GM21717 (cell line): Measurements from ENCODE around the gene APLF.
"Not testable (repeated sequence)": the region's sequence is repeated elsewhere in the genome, so short reads cannot be mapped to it uniquely, and the experiment has no call there.

Source experiments
- ATAC-seq: cut with Tn5 transposase; IDR thresholded peaks from one replicate; pipeline ENCODE4 v1.9.1; 2021; ENCODE audit warnings: mild to moderate bottlenecking, moderate library complexity; ENCODE audit not compliant: unreplicated experiment

APLF gene

GRCh38 chr2:68568116-68568515 is 100.7 kb downstream of the APLF start:
- no peak for ATAC-seq

- ATAC-seq: no peak
These were observed 102.2 kb downstream of the APLF start for GRCh38 chr2:68569604-68570003.

GRCh38 chr2:68570434-68570833 is 103.0 kb downstream of the APLF start:
- ATAC-seq: not testable (repeated sequence)

GRCh38 chr2:68574202-68574791 is 106.9 kb downstream of the APLF start:
- ATAC-seq: no peak

- ATAC-seq: no peak
These were observed 109.8 kb downstream of the APLF start for GRCh38 chr2:68577183-68577582.

- ATAC-seq: no peak
These were observed 112.3 kb downstream of the APLF start for GRCh38 chr2:68579689-68580088.

- no peak for ATAC-seq
These were observed 121.2 kb downstream of the APLF start for GRCh38 chr2:68588589-68588988.

- no peak for ATAC-seq
These were observed 122.6 kb downstream of the APLF start for GRCh38 chr2:68589963-68590362.

GRCh38 chr2:68590702-68591101 is 123.3 kb downstream of the APLF start:
- ATAC-seq: no peak

GRCh38 chr2:68591225-68591624 is 123.8 kb downstream of the APLF start:
- no peak for ATAC-seq

GRCh38 chr2:68594041-68594440 is 126.7 kb downstream of the APLF start:
- no peak for ATAC-seq

GRCh38 chr2:68594674-68595492 is 127.5 kb downstream of the APLF start:
- peak; percentile 58 for ATAC-seq

- ATAC-seq: not testable (repeated sequence)
These were observed 128.1 kb downstream of the APLF start for GRCh38 chr2:68595493-68595785.

GRCh38 chr2:68600495-68600894 is 133.1 kb downstream of the APLF start:
- not testable (repeated sequence) for ATAC-seq

- no peak for ATAC-seq
These were observed 135.7 kb downstream of the APLF start for GRCh38 chr2:68603059-68603458.

GRCh38 chr2:68604077-68604476 is 136.7 kb downstream of the APLF start:
- ATAC-seq: no peak

GRCh38 chr2:68605939-68606338 is 138.6 kb downstream of the APLF start:
- no peak for ATAC-seq

- ATAC-seq: no peak
These were observed 139.4 kb downstream of the APLF start for GRCh38 chr2:68606759-68607158.

- ATAC-seq: no peak
These were observed 140.5 kb downstream of the APLF start for GRCh38 chr2:68607837-68608236.

GRCh38 chr2:68612765-68613519 is 145.6 kb downstream of the APLF start:
- no peak for ATAC-seq

GRCh38 chr2:68620772-68621171 is 153.4 kb downstream of the APLF start:
- ATAC-seq: no peak

GRCh38 chr2:68623820-68624219 is 156.4 kb downstream of the APLF start:
- no peak for ATAC-seq
